ENCODE measurements around the gene ATP11B.
"Not testable (repeated sequence)": the region's sequence is repeated elsewhere in the genome, so short reads cannot be mapped to it uniquely, and the experiment has no call there.

ATP11B gene

GRCh38 chr3:182822260-182822659 is 29.0 kb downstream of the ATP11B start:
- not testable (repeated sequence) for FAIRE-seq; DNase-seq (ENCODE audit: insufficient read length, low spot score)

- FAIRE-seq, result no peak
These were observed 31.7 kb downstream of the ATP11B start for GRCh38 chr3:182824957-182825356.

GRCh38 chr3:182829761-182830405 is 36.6 kb downstream of the ATP11B start:
- DNase-seq (ENCODE audit: insufficient read length, low spot score) (no peak), FAIRE-seq (no peak)

More at GRCh38 chr3:182824957-182825356, 31.7 kb downstream of the ATP11B start:
- DNase-seq (ENCODE audit: insufficient read length, low spot score), result no peak

- FAIRE-seq (no peak), DNase-seq (ENCODE audit: insufficient read length, low spot score) (no peak)
These were observed 44.7 kb downstream of the ATP11B start for GRCh38 chr3:182837855-182838454.

- no peak for FAIRE-seq
- no peak for DNase-seq (ENCODE audit: insufficient read length, low spot score)
These were observed 50.2 kb downstream of the ATP11B start for GRCh38 chr3:182843478-182843877.

- FAIRE-seq (no peak), DNase-seq (ENCODE audit: insufficient read length, low spot score) (no peak)
These were observed 55.6 kb downstream of the ATP11B start for GRCh38 chr3:182848906-182849305.

GRCh38 chr3:182855076-182855475 is 61.8 kb downstream of the ATP11B start:
- no peak for DNase-seq (ENCODE audit: insufficient read length, low spot score)
- no peak for FAIRE-seq

GRCh38 chr3:182861348-182861747 is 68.0 kb downstream of the ATP11B start:
- FAIRE-seq, result no peak
- DNase-seq (ENCODE audit: insufficient read length, low spot score), result no peak

GRCh38 chr3:182862159-182862860 is 69.0 kb downstream of the ATP11B start:
- FAIRE-seq, result no peak
- no peak for DNase-seq (ENCODE audit: insufficient read length, low spot score)

GRCh38 chr3:182869059-182869458 is 75.8 kb downstream of the ATP11B start:
- DNase-seq (ENCODE audit: insufficient read length, low spot score), result no peak
- no peak for FAIRE-seq

GRCh38 chr3:182870917-182871316 is 77.6 kb downstream of the ATP11B start:
- FAIRE-seq, result not testable (repeated sequence)

GRCh38 chr3:182879031-182879611 is 85.8 kb downstream of the ATP11B start:
- DNase-seq (ENCODE audit: insufficient read length, low spot score) (no peak), FAIRE-seq (no peak)

More at GRCh38 chr3:182870917-182871316, 77.6 kb downstream of the ATP11B start:
- DNase-seq (ENCODE audit: insufficient read length, low spot score), result not testable (repeated sequence)

- FAIRE-seq (no peak), DNase-seq (ENCODE audit: insufficient read length, low spot score) (no peak)
These were observed 93.2 kb downstream of the ATP11B start for GRCh38 chr3:182886497-182886896.

- FAIRE-seq, result no peak
- DNase-seq (ENCODE audit: insufficient read length, low spot score), result no peak
These were observed 96.8 kb downstream of the ATP11B start for GRCh38 chr3:182889948-182890629.

GRCh38 chr3:182891364-182891763 is 98.1 kb downstream of the ATP11B start:
- no peak for FAIRE-seq
- no peak for DNase-seq (ENCODE audit: insufficient read length, low spot score)

- DNase-seq (ENCODE audit: insufficient read length, low spot score) (no peak), FAIRE-seq (no peak)
These were observed 98.9 kb downstream of the ATP11B start for GRCh38 chr3:182892226-182892625.

- FAIRE-seq, result no peak
- DNase-seq (ENCODE audit: insufficient read length, low spot score), result no peak
These were observed 102.3 kb downstream of the ATP11B start for GRCh38 chr3:182895513-182896112.

GRCh38 chr3:182896553-182896952 is 103.2 kb downstream of the ATP11B start:
- DNase-seq (ENCODE audit: insufficient read length, low spot score) (no peak), FAIRE-seq (no peak)

- FAIRE-seq (peak; percentile 58), DNase-seq (ENCODE audit: insufficient read length, low spot score) (no peak)
These were observed 108.9 kb downstream of the ATP11B start for GRCh38 chr3:182902236-182902635.

GRCh38 chr3:182904164-182904563 is 110.9 kb downstream of the ATP11B start:
- FAIRE-seq, result no peak

More at GRCh38 chr3:182904164-182904563, 110.9 kb downstream of the ATP11B start:
- DNase-seq (ENCODE audit: insufficient read length, low spot score), result no peak

All from HTR-8/SVneo (cell line).